GM12891 (cell line): ENCODE data around the gene PPFIBP2.

Experiments
- POLR2A ChIP-seq: IDR thresholded peaks from 2 replicates; pipeline ENCODE4 v1.6.1; 2011; ENCODE audit warnings: low read depth, low read length, control low read depth
- POLR2AphosphoS5 ChIP-seq: IDR thresholded peaks from 2 replicates; pipeline ENCODE4 v1.6.1; 2011; ENCODE audit warnings: low read depth, low read length, control low read depth
- TAF1 ChIP-seq: IDR thresholded peaks from 2 replicates; pipeline ENCODE4 v1.6.1; 2011; ENCODE audit warnings: low read depth, low read length, control low read depth

GRCh38 chr11:7570938-7571521 lies 57.2 kb downstream of the PPFIBP2 start:
- no peak for TF ChIP-seq POLR2A
- no peak for TF ChIP-seq TAF1
- no peak for TF ChIP-seq POLR2AphosphoS5
